PC-3 (cell line): ENCODE results near the gene TMX2.

Experiments
- EZH2 ChIP-seq: fragments of 300-600 bp; sonication (generic); IDR thresholded peaks from one replicate; pipeline ENCODE4 v1.6.1; 2017; ENCODE audit warnings: antibody characterized with exemption, mild to moderate bottlenecking, low read length; ENCODE audit not compliant: unreplicated experiment
- TF ChIP-seq, protein P1 (sequence below): fragments of 300-600 bp; sonication (generic); conservative IDR thresholded peaks from 2 replicates; pipeline ENCODE4 v1.5.1; 2017; ENCODE audit warnings: antibody characterized with exemption, low read depth, mild to moderate bottlenecking, low read length

DNA sequence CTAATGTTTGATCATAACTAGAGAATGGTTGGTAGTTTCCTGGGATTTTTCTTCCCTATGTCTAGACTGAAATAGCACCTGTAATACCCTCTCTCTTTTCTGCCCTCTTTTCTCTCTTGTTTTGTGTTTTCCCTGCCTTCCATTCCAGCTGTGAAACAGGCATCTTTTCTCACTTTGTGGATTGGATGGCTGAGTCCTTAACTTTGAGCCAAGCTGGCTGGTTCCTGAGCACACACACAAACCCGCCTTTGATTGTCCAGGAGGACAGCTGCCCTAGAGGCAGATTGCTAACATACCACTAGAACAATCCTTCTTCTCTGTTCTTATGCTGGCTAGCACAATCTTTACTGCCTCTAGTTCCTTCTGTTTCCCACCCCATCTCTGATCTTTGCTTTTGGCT, 66.9 kb downstream of the TMX2 start:
- TF ChIP-seq, protein P1, sequence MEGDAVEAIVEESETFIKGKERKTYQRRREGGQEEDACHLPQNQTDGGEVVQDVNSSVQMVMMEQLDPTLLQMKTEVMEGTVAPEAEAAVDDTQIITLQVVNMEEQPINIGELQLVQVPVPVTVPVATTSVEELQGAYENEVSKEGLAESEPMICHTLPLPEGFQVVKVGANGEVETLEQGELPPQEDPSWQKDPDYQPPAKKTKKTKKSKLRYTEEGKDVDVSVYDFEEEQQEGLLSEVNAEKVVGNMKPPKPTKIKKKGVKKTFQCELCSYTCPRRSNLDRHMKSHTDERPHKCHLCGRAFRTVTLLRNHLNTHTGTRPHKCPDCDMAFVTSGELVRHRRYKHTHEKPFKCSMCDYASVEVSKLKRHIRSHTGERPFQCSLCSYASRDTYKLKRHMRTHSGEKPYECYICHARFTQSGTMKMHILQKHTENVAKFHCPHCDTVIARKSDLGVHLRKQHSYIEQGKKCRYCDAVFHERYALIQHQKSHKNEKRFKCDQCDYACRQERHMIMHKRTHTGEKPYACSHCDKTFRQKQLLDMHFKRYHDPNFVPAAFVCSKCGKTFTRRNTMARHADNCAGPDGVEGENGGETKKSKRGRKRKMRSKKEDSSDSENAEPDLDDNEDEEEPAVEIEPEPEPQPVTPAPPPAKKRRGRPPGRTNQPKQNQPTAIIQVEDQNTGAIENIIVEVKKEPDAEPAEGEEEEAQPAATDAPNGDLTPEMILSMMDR, result 0 out of 2 replicates have a peak, but pooled peaks have one; percentile 17
- TF ChIP-seq EZH2, result no peak
